HepG2 (cell line): Measurements from ENCODE around the gene TMEM167B. TPM values are rescaled to one million over a fixed set of nuclear protein-coding genes. Genes with fewer than 3 reads are reported as not detected.
A peak's percentile ranks its signal among the peaks of the same experiment; 100 is the strongest.

Experiments
- DNMT1 ChIP-seq: sonication (generic); formaldehyde crosslinking; IDR thresholded peaks from 2 replicates; pipeline ENCODE4 v1.5.1; 2020; ENCODE audit warnings: mild to moderate bottlenecking, missing genetic modification reagents
- HNRNPH1 ChIP-seq: fragments of 200-400 bp; formaldehyde crosslinking; optimal IDR thresholded peaks from 2 replicates; pipeline ENCODE3; 2017; ENCODE audit warnings: mild to moderate bottlenecking, low read depth, low read length
- HOXA7 ChIP-seq: sonication (generic); formaldehyde crosslinking; IDR thresholded peaks from 2 replicates; pipeline ENCODE4 v1.8.1; 2022; ENCODE audit warnings: mild to moderate bottlenecking, missing genetic modification reagents, moderate library complexity
- IRF1 ChIP-seq: sonication (generic); formaldehyde crosslinking; IDR thresholded peaks from 2 replicates; pipeline ENCODE4 v1.4.0; 2020; ENCODE audit warnings: low read depth, mild to moderate bottlenecking, missing genetic modification reagents
- REST ChIP-seq, 2 experiments: IDR thresholded peaks; 2 replicates each; pipeline ENCODE4 v1.6.1; 2011 to 2012; ENCODE audit warnings: low read length in 2 of 2, borderline replicate concordance in 1 of 2, low read depth in 1 of 2, mild to moderate bottlenecking in 1 of 2, moderate library complexity in 1 of 2
- SMARCE1 ChIP-seq: fragments of 450-650 bp; IDR thresholded peaks from 2 replicates; pipeline ENCODE4 v1.6.1; 2017; ENCODE audit warnings: borderline replicate concordance
- STAG1 ChIP-seq: sonication (generic); formaldehyde crosslinking; IDR thresholded peaks from 2 replicates; pipeline ENCODE4 v1.4.0; 2020; ENCODE audit warnings: missing genetic modification reagents
- YEATS4 ChIP-seq: sonication (generic); formaldehyde crosslinking; IDR thresholded peaks from 2 replicates; pipeline ENCODE4 v1.4.0; 2020; ENCODE audit warnings: missing genetic modification reagents, borderline replicate concordance
- ZC3H4 ChIP-seq: sonication (generic); formaldehyde crosslinking; IDR thresholded peaks from 2 replicates; pipeline ENCODE4 v1.4.0; 2020; ENCODE audit warnings: missing genetic modification reagents, borderline replicate concordance
- ZFP91 ChIP-seq: sonication (generic); formaldehyde crosslinking; IDR thresholded peaks from 2 replicates; pipeline ENCODE4 v1.9.0; 2022; ENCODE audit warnings: missing genetic modification reagents, mild to moderate bottlenecking, borderline replicate concordance
- ZNF431 ChIP-seq: sonication (generic); formaldehyde crosslinking; IDR thresholded peaks from 2 replicates; pipeline ENCODE4 v1.9.0; 2022; ENCODE audit warnings: missing genetic modification reagents, low read depth, mild to moderate bottlenecking, borderline replicate concordance
- ZNF510 ChIP-seq: sonication (generic); formaldehyde crosslinking; IDR thresholded peaks from 2 replicates; pipeline ENCODE4 v1.4.0; 2020; ENCODE audit warnings: low read depth, mild to moderate bottlenecking, missing genetic modification reagents
- ZNF547 ChIP-seq: sonication (generic); formaldehyde crosslinking; IDR thresholded peaks from 2 replicates; pipeline ENCODE4 v1.5.1; 2020; ENCODE audit warnings: mild to moderate bottlenecking, missing genetic modification reagents
- ZNF556 ChIP-seq: sonication (generic); formaldehyde crosslinking; IDR thresholded peaks from 2 replicates; pipeline ENCODE4 v1.4.0; 2020; ENCODE audit warnings: mild to moderate bottlenecking, missing genetic modification reagents, borderline replicate concordance
- ZNF576 ChIP-seq: sonication (generic); formaldehyde crosslinking; IDR thresholded peaks from 2 replicates; pipeline ENCODE4 v1.4.0; 2020; ENCODE audit warnings: mild to moderate bottlenecking, missing genetic modification reagents
- polyA plus RNA-seq, 8 experiments: library from polyadenylated mRNA; depleted of rRNA in 3 of 8; stranded (reverse) in 7 of 8; unstranded in 1 of 8; fragments of >200 nt; fragmentation: Illumina TruSeq in 4 of 8; extraction: Trizol in 4 of 8; gene quantifications; 2 replicates each; pipeline versions ENCODE4 v1.2.1 to v1.2.3, GENCODE V29; 2011 to 2016; ENCODE audit warnings: low read depth in 4 of 8, missing spikeins in 1 of 8, mixed read lengths in 1 of 8; ENCODE audit not compliant: insufficient read depth in 1 of 8
- total RNA-seq, 5 experiments: library from RNA; depleted of rRNA; stranded (reverse); fragments of >200 nt; fragmentation: Illumina TruSeq; extraction: Trizol; gene quantifications; 2 replicates each; pipeline ENCODE4 v1.2.3, GENCODE V29; 2016; ENCODE audit warnings: low read depth in 1 of 5
- TF ChIP-seq, protein P1 (sequence below): sonication (generic); formaldehyde crosslinking; IDR thresholded peaks from 2 replicates; pipeline ENCODE4 v1.9.0; 2021; ENCODE audit warnings: missing genetic modification reagents, borderline replicate concordance

Gene TMEM167B
- total and polyA plus RNA-seq, 2 of the 13 experiments (the other 11 are each of a cell fraction or from before 2014, with no cell fraction given): 9.5 to 22.4 TPM

- TF ChIP-seq IRF1 (CRISPR knock-in tag) (0 out of 2 replicates have a peak, but pooled peaks have one; percentile 24), ZC3H4 (CRISPR knock-in tag) (peak; percentile 39; the same call in 1 of the 2 replicates), ZFP91 (CRISPR knock-in tag) (peak; percentile 96), YEATS4 (peak; percentile 95), ZNF556 (peak; percentile 98), SMARCE1 (no peak), HOXA7 (CRISPR knock-in tag) (0 out of 2 replicates have a peak, but pooled peaks have one; percentile 59), ZNF510 (CRISPR knock-in tag) (0 out of 2 replicates have a peak, but pooled peaks have one; percentile 76), ZNF547 (CRISPR knock-in tag) (peak; percentile 91), STAG1 (CRISPR knock-in tag) (peak; percentile 54), ZNF576 (peak; percentile 81; the same call in 1 of the 2 replicates), ZNF431 (CRISPR knock-in tag) (no peak; the same call in 1 of the 2 replicates), DNMT1 (CRISPR knock-in tag) (peak; percentile 96), REST (IDR thresholded peaks at IDR 0.05; ENCODE audit: borderline replicate concordance in 1 of 2, low read depth in 1 of 2, low read length in 2 of 2) (peak in 1 of 2 experiments; percentile 70; a peak in 1 of 4 replicates), HNRNPH1 (peak; percentile 99)
- TF ChIP-seq, protein P1, sequence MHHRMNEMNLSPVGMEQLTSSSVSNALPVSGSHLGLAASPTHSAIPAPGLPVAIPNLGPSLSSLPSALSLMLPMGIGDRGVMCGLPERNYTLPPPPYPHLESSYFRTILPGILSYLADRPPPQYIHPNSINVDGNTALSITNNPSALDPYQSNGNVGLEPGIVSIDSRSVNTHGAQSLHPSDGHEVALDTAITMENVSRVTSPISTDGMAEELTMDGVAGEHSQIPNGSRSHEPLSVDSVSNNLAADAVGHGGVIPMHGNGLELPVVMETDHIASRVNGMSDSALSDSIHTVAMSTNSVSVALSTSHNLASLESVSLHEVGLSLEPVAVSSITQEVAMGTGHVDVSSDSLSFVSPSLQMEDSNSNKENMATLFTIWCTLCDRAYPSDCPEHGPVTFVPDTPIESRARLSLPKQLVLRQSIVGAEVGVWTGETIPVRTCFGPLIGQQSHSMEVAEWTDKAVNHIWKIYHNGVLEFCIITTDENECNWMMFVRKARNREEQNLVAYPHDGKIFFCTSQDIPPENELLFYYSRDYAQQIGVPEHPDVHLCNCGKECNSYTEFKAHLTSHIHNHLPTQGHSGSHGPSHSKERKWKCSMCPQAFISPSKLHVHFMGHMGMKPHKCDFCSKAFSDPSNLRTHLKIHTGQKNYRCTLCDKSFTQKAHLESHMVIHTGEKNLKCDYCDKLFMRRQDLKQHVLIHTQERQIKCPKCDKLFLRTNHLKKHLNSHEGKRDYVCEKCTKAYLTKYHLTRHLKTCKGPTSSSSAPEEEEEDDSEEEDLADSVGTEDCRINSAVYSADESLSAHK (CRISPR knock-in tag): no peak
Measured at GRCh38 chr1:109099938-109100773, 9.6 kb downstream of the TMEM167B start (continued).
